HL-60/S4 (cell line): Measurements from ENCODE around the gene FYN.

Source experiments
- in situ Hi-C: fragments of 300-500 bp; cut with MboI; formaldehyde crosslinking; loops from 2 replicates; pipeline ENCODE4 v1.14.3; 2022; ENCODE audit warnings: low sequenced_read_pairs

FYN gene

DNA sequence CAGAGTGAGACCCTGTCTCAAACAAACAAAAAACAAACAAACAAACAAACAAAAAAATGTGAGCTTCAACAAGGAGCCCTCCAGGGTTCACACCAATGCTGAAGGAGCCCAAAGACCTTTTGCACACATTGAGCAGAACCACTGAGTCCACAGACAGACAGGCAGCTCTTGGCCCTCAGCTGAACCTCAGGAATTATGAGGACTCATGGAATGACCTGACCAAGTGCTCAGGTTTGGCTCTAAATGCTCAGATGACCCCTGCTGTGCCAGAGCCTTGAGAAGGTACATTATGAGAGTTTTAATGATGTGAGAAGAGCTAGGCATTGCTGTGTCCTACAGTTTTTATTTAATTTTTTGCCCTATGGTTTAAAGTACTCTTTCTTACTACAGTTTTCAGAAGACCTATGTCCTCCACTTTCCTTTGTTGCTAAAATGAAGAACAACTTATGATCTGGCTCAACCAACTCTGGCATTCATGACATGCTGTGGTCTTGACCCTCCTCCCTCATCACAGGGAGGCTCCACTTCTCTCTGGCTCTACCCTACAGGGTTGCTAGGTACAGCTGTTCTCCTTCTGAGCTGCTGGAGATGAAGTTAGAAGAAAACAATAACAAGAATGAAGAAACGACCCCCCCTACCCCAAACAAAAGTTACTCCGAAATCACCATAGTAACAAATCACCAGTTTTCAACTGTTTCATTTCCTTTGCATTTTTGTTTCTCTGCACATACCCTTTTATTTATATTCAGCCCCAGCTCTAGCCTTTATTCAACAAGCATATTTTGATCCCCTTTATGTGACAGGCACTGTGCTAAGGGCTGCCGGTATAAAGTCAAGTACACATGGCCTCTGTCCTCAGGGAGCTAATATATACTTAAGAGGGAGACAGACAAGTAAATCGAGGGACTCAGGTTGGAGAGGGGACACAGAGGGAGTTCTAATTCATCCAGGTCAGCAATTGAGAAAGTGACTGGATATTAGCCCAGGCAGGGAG, 138.9 kb downstream of the FYN start:
- in situ Hi-C loops: no loop called here

DNA sequence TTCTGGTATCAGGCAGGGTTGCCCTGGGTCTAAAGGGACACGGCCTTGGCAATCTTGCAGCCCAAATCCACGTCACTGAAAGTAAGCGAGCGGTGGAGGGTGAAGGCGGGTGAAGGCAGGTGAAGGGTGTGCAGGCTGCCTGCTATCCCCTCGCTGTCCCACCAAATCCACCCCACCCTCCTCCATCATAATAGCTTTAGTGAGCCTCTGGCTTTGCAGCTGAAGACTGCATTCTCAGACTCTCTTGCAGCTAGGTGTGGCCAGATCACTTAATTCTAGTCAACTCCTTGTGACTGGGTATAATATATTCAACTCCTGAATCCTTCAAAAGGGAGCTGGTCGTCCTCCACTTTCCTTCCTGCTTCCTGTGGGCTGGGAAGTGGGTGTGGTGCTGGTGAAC, 140.9 kb downstream of the FYN start:
- in situ Hi-C loops: no loop called here

DNA sequence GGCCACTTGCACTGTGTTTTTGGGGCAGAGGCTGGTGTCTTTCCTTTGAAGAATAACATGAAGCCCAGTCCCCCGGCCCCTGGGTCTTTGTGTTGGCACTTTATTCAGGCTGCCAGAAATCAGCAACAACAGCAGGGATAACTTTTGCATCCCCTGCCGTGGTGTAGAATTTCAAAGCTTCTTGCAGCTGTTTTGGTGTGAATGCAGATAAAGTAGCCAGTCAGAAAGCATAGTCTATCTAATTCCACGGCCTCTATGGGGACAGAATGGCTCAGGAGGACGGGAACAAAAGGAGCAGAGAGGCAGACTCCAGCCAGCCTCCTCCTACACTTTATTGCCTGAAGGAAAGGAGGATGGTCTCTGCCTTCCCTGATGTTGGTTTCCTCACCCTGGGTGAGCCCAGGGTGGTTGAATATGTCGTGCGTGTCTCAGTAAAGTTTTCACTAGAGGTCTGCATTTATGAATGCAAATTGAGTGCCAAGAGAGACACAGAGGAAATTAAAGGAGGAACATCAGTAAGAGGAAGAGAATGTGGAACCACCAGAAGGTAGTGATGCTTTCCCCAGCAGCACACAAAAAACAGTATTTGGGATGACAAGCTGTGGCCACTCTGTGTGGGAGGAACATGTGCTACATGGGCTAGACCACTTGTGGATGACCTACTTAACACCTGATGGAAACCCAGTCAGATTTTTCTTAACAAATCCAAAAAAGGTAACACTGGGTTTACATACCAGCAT, 141.6 kb downstream of the FYN start:
- in situ Hi-C loops: no loop called here

DNA sequence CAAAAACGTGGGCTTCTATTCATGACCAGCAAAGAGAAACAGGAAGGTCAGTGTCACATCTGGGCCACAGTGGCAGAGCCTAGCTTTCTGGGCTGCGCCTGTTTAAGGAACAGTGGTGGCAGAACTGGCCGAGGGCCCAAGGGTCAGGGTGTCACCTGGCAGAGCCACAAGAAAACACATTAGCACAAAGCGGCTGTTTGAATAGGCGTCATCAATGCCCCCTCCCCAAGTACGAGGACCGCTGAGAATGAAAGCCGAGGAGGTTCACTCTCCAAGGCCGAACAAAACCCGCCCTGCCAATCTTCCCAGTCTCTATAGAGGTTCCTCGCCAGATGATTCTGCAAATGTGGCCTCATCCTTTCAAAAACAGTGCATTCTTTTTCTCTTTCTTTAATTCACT, 142.4 kb downstream of the FYN start:
- in situ Hi-C loops: no loop called here

DNA sequence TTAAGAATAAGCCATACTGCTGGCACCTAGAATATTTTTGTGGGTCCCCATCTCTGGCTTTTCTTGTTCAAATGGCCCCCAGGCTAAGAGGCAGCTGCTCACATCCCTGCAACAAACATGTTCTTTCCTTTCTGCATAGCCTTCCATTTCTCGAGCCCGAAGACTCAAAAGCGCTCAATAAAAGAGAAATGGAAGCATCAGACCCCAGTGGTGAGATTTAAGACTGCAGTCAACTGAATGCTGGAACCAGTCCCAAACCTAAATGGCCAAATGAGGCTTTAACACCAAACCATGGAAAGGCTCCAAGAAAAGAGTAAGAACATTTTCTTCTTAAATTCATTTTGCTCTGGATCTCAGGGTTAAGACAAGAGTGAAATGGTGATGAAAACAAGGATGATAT, 145.4 kb downstream of the FYN start:
- in situ Hi-C loops: no loop called here

DNA sequence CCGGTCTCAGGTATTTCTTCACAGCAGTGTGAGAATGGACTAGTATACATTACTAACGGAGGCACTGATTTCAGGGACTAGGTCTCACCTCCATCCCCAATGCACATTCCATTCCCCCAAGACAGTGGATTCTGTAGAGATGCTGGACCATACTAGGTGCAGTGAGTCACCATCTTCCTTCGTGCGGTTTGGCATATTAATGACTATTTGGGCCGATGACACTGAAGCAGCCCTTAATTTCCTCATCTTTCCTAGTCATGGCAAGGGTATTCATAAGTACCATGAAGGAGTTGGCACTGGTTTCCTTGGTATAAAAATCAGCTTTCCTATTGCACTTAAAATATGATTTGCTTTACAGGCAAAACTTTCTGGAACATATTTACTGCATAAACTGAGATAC, 146.2 kb downstream of the FYN start:
- in situ Hi-C loops: no loop called here

GRCh38 chr6:111725446-111726112, 147.7 kb downstream of the FYN start:
- in situ Hi-C loops: no loop called here

- in situ Hi-C loops: no loop called here
Measured at GRCh38 chr6:111724505-111724904, 148.7 kb downstream of the FYN start.

DNA sequence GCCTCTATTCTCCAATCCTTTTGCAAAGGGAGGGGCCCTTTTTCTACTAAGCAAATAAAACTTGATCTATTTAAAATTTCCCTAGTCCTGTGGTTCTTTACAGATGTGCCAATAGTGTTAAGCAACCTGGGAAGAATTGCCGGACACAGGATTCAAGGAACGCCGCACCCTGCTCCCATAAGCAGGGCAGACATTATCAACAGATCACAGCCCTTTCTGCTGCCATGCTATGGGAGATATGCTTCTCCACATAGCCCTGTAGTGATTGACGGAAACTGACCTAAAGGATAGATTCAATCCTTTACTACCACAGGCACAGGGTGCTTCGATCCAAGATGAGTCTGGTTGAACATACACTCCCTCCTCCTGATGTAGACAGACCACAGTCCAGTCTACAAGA, 149.2 kb downstream of the FYN start:
- in situ Hi-C loops: no loop called here

DNA sequence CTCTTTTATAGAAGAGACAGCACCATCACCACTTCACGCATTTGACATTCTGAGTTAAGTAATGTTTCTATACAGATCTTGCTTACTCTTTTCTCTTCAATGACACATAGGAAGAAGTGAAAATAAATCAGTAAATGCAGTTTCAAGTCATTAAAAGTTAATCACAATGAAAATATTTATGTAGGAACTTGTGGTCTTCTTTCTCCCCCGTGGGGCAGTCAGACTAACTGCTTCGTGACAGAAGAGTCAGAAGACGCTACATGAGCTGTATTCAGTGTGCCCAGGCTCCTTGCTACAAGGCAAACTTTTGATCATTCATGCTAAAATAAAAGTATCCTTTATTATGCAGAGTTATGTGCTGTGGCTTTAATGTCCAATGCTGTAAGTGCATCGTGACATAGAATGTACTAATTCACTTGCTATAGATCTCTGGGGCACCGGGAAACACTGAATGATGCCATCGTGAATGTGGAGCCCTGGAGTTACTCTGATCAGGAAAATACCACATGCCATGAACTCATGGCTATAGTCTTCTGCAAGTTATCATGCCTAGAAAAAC, 149.8 kb downstream of the FYN start:
- in situ Hi-C loops: no loop called here

- in situ Hi-C loops: no loop called here
Measured at GRCh38 chr6:111722179-111722731, 151.0 kb downstream of the FYN start.

DNA sequence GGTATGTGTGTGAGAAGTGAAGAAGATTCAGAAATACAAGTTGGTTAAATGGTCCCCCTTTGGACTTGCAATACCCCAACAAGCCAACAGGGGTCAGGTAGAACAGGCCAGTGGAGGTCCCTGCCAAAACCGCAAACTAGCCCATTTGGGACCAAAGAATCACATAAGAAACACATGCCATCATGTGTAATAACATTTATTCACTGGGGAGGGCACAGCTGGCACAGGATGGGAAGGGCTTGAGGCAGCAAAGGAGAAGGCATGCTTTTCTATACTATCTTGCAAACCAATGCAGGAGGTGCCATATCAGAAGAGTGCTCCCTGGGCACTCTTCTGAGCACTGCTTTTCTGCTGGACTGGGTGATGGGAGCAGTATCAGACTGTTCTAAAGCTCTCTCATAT, 151.5 kb downstream of the FYN start:
- in situ Hi-C loops: no loop called here

- in situ Hi-C loops: no loop called here
Measured at GRCh38 chr6:111720931-111721496, 152.2 kb downstream of the FYN start.

DNA sequence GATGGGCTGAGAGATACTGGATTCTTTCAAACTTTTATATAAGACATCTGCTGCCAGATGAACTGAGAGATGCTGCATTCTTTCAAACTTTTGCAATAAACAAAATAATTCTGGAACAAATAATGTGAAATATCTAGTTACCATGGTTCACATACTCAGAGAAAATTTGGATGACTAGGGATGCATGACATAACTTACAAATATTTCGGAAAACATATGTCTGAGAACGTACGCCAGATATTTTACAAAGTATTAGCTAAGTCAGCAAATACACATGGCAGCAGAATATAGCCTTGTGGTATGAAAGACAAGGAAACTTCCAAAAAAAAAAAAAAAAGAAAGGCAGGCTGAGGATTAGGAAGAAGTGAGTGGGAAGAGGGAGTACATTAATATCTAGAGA, 154.3 kb downstream of the FYN start:
- in situ Hi-C loops: loop anchor here (10.0 kb wide), 1 partner anchor 286 kb away; no protein-coding TSS in a partner anchor

DNA sequence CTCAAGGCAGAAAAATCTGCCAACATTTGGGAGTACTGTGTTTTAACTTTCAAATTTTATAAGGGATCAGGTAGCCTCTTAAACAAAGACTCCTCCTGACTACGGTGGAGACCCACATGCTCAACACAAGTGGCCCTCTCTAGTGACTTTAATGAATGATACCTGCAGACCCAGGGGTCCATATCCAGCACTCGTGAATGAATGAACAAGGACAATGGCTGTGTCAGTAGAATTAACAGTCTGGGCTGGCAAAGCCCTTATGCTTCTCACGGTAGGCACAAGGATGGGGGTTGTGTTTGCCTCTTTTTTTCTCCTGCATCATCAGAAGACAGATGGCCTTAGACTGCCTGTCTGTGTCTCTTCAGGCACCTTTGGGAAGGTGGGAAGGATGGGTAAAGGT, 154.9 kb downstream of the FYN start:
- in situ Hi-C loops: loop anchor here (10.0 kb wide), 1 partner anchor 286 kb away; no protein-coding TSS in a partner anchor

GRCh38 chr6:111717621-111718020, 155.6 kb downstream of the FYN start:
- in situ Hi-C loops: loop anchor here (10.0 kb wide), 1 partner anchor 287 kb away; no protein-coding TSS in a partner anchor

- in situ Hi-C loops: loop anchor here (10.0 kb wide), 1 partner anchor 288 kb away; no protein-coding TSS in a partner anchor
Measured at GRCh38 chr6:111716325-111716724, 156.9 kb downstream of the FYN start.

GRCh38 chr6:111715321-111715720, 157.9 kb downstream of the FYN start:
- in situ Hi-C loops: loop anchor here (10.0 kb wide), 1 partner anchor 289 kb away; no protein-coding TSS in a partner anchor

DNA sequence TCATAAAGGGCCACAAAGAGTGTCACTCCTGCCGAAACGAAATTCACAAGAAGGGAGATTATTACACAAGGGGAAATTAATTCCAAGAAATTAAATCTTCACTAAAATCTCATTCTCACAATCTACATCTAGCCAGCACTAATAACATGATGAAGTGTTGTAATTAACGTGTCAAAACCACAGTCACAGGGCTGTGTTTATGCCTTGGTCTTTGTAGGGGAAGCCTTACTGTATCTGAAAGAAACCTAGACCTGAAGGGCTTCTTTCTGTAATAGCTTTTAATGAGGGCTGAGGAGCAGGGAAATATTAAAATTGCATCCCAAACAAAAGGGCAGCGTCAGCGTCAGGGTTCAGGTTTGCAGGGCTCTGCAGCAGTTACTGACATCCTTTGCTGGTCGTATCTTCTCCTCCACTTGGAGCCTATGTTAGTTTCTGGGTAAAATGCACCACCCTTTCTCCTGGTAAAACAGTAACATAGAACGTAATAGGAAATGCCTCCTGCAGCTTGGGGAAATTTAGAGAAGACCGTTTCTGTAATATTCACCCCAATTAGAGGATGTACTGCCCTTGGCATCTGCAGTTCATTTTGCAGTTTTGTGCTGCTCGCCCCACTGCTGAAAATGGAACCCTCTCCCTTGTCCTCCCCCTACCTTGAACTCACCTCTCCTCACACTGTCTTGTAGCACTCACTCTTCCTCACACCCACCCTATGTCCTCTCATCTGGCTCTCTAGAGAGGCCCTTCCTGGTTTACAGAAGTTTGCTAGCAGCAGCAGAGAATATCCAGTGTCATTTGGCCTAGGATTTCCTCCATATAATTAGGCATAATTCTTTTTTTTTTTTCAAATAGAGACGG, 158.6 kb downstream of the FYN start:
- in situ Hi-C loops: loop anchor here (10.0 kb wide), 1 partner anchor 290 kb away; no protein-coding TSS in a partner anchor
